Stomach (tissue), 9 donors: Measurements from ENCODE around the gene KIFBP. TPM values are rescaled to one million over a fixed set of nuclear protein-coding genes. Genes with fewer than 3 reads are reported as not detected.
"Not testable (repeated sequence)": the region's sequence is repeated elsewhere in the genome, so short reads cannot be mapped to it uniquely, and the experiment has no call there.

Experiments used
- DNase-seq, 2 donors: peaks; one replicate each; pipeline versions ENCODE4 v3.0.0 to v3.0.0-alpha.2; 2013 to 2019
- H3K27ac ChIP-seq, 5 donors: fragments of 200-600 bp in 4 of 5; sonication (generic) in 4 of 5; one replicate each; pipeline ENCODE4 v1.5.1; 2013 to 2019; ENCODE audit warnings: mild to moderate bottlenecking in 1 of 5, moderate library complexity in 1 of 5
- H3K27me3 ChIP-seq, 3 donors: fragments of 200-600 bp; sonication (generic); one replicate each; pipeline ENCODE4 v1.5.1; 2017 to 2019; ENCODE audit warnings: mixed run types in 1 of 3
- H3K36me3 ChIP-seq, 4 donors: fragments of 200-600 bp; sonication (generic); 1 replicate in 3 of 4; 2 replicates in 1 of 4; pipeline ENCODE4 v1.5.1; 2016 to 2019
- H3K4me1 ChIP-seq, 4 donors: fragments of 200-600 bp; sonication (generic); one replicate each; pipeline ENCODE4 v1.5.1; 2016 to 2019
- H3K4me3 ChIP-seq, 4 donors: fragments of 200-600 bp; sonication (generic) in 3 of 4; one replicate each; pipeline ENCODE4 v1.5.1; 2016 to 2019; ENCODE audit warnings: mild to moderate bottlenecking in 1 of 4
- H3K9me3 ChIP-seq, 4 donors: fragments of 200-600 bp; sonication (generic); one replicate each; pipeline ENCODE4 v1.5.1; 2016 to 2019
- CTCF ChIP-seq, 7 experiments: fragments of 450-650 bp in 4 of 7; fragments of 200-600 bp in 3 of 7; sonication (generic) in 3 of 7; IDR thresholded peaks; one replicate each; pipeline ENCODE4 v1.5.1; 2016 to 2019; ENCODE audit warnings: antibody characterized with exemption in 7 of 7, control low read depth in 2 of 7, mild to moderate bottlenecking in 1 of 7
- EP300 ChIP-seq: sonication (generic); formaldehyde crosslinking; IDR thresholded peaks from one replicate; pipeline ENCODE4 v1.6.1; 2017; ENCODE audit warnings: antibody characterized with exemption
- POLR2A ChIP-seq, 4 donors: fragments of 450-650 bp; IDR thresholded peaks; one replicate each; pipeline ENCODE4 v1.6.1; 2016; ENCODE audit warnings: antibody characterized with exemption in 4 of 4, control low read depth in 2 of 4, mild to moderate bottlenecking in 1 of 4, moderate library complexity in 1 of 4
- POLR2AphosphoS5 ChIP-seq, 3 donors: sonication (generic); formaldehyde crosslinking; IDR thresholded peaks; one replicate each; pipeline ENCODE4 v1.6.1; 2016; ENCODE audit warnings: antibody characterized with exemption in 3 of 3
- WGBS, 5 donors: extraction: QIAGEN DNeasy Blood & Tissue Kit in 3 of 5; methylation state at CpG; one replicate each; pipeline versions ENCODE4 v1.1.5 to v1.1.7; 2013 to 2018; 5-methylcytosine and 5-hydroxymethylcytosine counted together
- intact Hi-C: fragments of 100-400 bp; cut with DNase I; formaldehyde crosslinking; loops from one replicate; pipeline ENCODE4 v1.15.1; 2023; ENCODE audit warnings: low total_unique reads
- polyA plus RNA-seq, 3 donors: library from polyadenylated mRNA; stranded (reverse); fragments of 200-250 nt; gene quantifications; one replicate each; pipeline ENCODE4 v1.2.3, GENCODE V29; 2013
- total RNA-seq, 5 donors: library from RNA; depleted of rRNA; stranded (reverse); fragments of >200 nt; gene quantifications; one replicate each; pipeline versions ENCODE4 v1.1.0 to v1.2.3, GENCODE V29; 2014 to 2016
- donor health status: healthy with polysubstance abuse.
- donor health status: Bipolar disorder and iron deficiency.
- donor health status: healthy.

Gene KIFBP
- total and polyA plus RNA-seq, 8 donors, result 2.3 to 26.7 (median 15.0) TPM

- TF ChIP-seq POLR2A (IDR thresholded peaks at IDR 0.05) (no peak), POLR2AphosphoS5 (IDR thresholded peaks at IDR 0.05) (no peak), CTCF (IDR thresholded peaks at IDR 0.05) (no peak), EP300 (no peak)
- H3K27me3 ChIP-seq, result no peaks in the 10 kb centered on the region
Observed at GRCh38 chr10:69037489-69037888, 48.9 kb downstream of the KIFBP start.

GRCh38 chr10:69040904-69041303 is 52.3 kb downstream of the KIFBP start:
- intact Hi-C loops, H3K9me3 ChIP-seq, H3K27me3 ChIP-seq, H3K4me3 ChIP-seq, H3K27ac ChIP-seq, H3K36me3 ChIP-seq, DNase-seq: not testable (repeated sequence)
- H3K4me1 ChIP-seq, result peaks cover 0 to 12% (median 0%) of the 10 kb centered on the region in 4 donors
- WGBS, 5 donors, result 72 to 78% (median 74%) methylated on average over 5 of the region's 5 CpGs

More at GRCh38 chr10:69037489-69037888, 48.9 kb downstream of the KIFBP start:
- WGBS, 5 donors, result 85 to 97% (median 93%) methylated on average over 1 of the region's 1 CpG
- no peak for DNase-seq
- Histone ChIP-seq H3K36me3 (no peaks in the 10 kb centered on the region), H3K4me1 (peaks cover 0 to 5% (median 0%) of the 10 kb centered on the region in 4 donors), H3K27ac (no peak overlapping the region), H3K4me3 (no peak overlapping the region), H3K9me3 (no peaks in the 10 kb centered on the region)
- intact Hi-C loops, result no loop called here

- no peak for DNase-seq
- H3K27me3 ChIP-seq, result no peaks in the 10 kb centered on the region
- H3K27ac ChIP-seq, result no peak overlapping the region
- peaks cover 0 to 12% (median 0%) of the 10 kb centered on the region in 4 donors for H3K4me1 ChIP-seq
- TF ChIP-seq EP300 (no peak), POLR2AphosphoS5 (IDR thresholded peaks at IDR 0.05) (no peak), CTCF (IDR thresholded peaks at IDR 0.05) (no peak), POLR2A (IDR thresholded peaks at IDR 0.05) (no peak)
- H3K9me3 ChIP-seq, result no peaks in the 10 kb centered on the region
- intact Hi-C loops, result no loop called here
- no peak overlapping the region for H3K4me3 ChIP-seq
- 65 to 90% (median 73%) methylated on average over 3 to 5 of the region's 5 CpGs for WGBS, 5 donors
- H3K36me3 ChIP-seq, result no peaks in the 10 kb centered on the region
Observed at GRCh38 chr10:69042417-69042816, 53.8 kb downstream of the KIFBP start.

GRCh38 chr10:69042838-69043237 is 54.2 kb downstream of the KIFBP start:
- H3K27ac ChIP-seq, result no peak overlapping the region
- H3K4me3 ChIP-seq, result no peak overlapping the region
- WGBS, 5 donors, result 90 to 97% (median 96%) methylated on average over 6 of the region's 6 CpGs
- H3K4me1 ChIP-seq, result peaks cover 0 to 12% (median 0%) of the 10 kb centered on the region in 4 donors
- intact Hi-C loops, result no loop called here
- H3K27me3 ChIP-seq, result no peaks in the 10 kb centered on the region
- no peaks in the 10 kb centered on the region for H3K36me3 ChIP-seq
- no peaks in the 10 kb centered on the region for H3K9me3 ChIP-seq
- TF ChIP-seq CTCF (IDR thresholded peaks at IDR 0.05) (no peak), POLR2A (IDR thresholded peaks at IDR 0.05) (no peak), EP300 (no peak), POLR2AphosphoS5 (IDR thresholded peaks at IDR 0.05) (no peak)
- no peak for DNase-seq

GRCh38 chr10:69043931-69044531 is 55.4 kb downstream of the KIFBP start:
- TF ChIP-seq POLR2A (IDR thresholded peaks at IDR 0.05) (no peak), CTCF (IDR thresholded peaks at IDR 0.05) (no peak), EP300 (no peak), POLR2AphosphoS5 (IDR thresholded peaks at IDR 0.05) (no peak)
- Histone ChIP-seq H3K9me3 (no peaks in the 10 kb centered on the region), H3K36me3 (no peaks in the 10 kb centered on the region), H3K4me1 (peaks cover 0 to 10% (median 0%) of the 10 kb centered on the region in 4 donors), H3K27me3 (no peaks in the 10 kb centered on the region), H3K27ac (peak overlapping the region in 4 of 5 donors; percentile 5 to 82 (median 42)), H3K4me3 (no peak overlapping the region)
- DNase-seq, result no peak
- intact Hi-C loops, result no loop called here
- 67 to 78% (median 74%) methylated on average over 10 of the region's 10 CpGs for WGBS, 5 donors
